Left renal pelvis (tissue), 4 donors: Measurements from ENCODE around the gene ELMOD3. TPM values are rescaled to one million over a fixed set of nuclear protein-coding genes. Genes with fewer than 3 reads are reported as not detected.
"Not testable (repeated sequence)": the region's sequence is repeated elsewhere in the genome, so short reads cannot be mapped to it uniquely, and the experiment has no call there.

ENCODE experiments used
- DNase-seq, 4 donors: peaks; one replicate each; pipeline ENCODE4 v3.0.0-alpha.2; 2013; ENCODE audit warnings: low read depth in 4 of 4, low spot score in 3 of 4
- polyA plus RNA-seq, 4 donors: library from polyadenylated mRNA; unstranded; fragments of 120-200 nt; gene quantifications; one replicate each; pipeline ENCODE4 v1.2.1, GENCODE V29; 2013; ENCODE audit not compliant: insufficient read length in 4 of 4

ELMOD3 gene
- polyA plus RNA-seq, 4 donors = 22.5 to 33.3 (median 24.8) TPM

DNA sequence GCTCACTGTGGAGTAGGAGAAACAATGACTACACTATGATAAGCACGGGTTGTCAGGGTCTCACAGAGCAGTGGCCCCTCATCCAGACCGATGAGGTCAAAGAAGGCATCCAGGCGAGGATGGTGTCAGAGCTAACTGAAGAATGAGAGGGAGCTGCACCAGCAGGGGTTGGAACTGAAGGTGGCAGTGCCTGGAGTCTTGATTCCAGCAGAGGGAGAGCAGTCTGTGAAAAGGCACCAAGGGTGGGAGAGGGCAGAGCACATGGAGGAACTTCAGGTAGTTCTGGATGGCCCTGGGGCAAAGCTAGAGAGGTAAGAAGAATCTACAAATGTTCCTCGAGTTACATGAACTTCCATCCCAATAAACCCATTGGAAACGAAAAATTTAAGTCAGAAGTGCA, 12.6 kb downstream of the ELMOD3 start:
- no peak for DNase-seq

GRCh38 chr2:85368921-85369320, 14.4 kb downstream of the ELMOD3 start:
- no peak for DNase-seq

GRCh38 chr2:85369500-85369899, 14.9 kb downstream of the ELMOD3 start:
- no peak for DNase-seq

DNA sequence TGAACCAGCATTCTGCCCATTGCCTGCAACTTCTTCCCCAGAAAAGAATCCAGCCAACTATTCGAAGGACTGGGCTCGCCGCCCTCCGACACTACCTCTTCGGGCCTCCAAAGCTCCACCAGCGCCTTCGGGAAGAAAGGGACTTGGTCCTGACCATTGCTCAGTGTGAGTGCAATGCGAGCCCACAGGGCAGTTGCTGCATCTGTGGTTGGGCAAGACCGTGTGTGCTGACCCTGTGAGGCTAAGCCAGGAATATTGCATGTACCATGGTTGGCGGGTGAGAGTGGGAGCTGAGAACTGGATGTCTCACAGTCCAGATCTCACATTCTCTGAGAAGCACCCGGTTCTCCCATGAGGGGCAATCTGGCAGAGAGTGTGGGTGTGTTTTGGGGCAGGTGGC, 16.5 kb downstream of the ELMOD3 start:
- no peak for DNase-seq

DNA sequence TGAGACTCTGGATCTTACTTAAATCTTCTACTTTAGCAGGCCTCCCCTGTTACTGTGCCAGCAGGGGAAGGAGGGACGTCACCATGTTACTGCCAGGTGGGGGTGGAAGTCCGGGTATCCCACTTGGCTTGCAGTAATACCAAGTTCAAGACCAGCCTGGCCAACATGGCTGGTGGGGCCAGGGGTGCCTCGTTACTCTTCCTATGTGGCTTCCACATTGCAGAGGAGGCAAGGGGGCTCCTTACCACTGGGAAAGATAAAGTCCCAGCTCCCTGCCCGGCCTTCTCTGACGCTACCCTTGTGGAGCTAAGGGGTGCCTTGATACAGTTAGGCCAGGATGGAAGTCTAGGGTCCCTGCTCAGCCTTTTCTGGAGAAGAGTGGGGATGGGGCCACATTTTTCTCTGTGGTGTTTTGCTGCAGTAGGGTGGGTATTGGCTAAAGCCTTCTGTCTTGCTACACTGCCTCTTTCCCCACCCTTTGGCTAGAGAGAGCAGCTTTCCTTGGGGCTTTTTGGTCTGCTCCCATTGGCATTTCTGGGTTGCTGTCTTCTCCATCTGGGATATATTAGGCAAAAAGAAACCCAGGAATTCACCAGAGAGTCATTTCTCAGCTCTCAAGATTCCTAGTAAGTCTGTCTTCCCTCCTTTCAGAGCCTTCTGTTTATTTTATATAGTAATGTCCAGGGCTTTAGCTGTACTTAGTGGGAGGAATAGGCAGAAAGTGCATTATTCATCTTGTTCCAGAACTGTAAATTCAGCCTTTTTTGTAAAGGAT, 21.9 kb downstream of the ELMOD3 start:
- no peak for DNase-seq

DNA sequence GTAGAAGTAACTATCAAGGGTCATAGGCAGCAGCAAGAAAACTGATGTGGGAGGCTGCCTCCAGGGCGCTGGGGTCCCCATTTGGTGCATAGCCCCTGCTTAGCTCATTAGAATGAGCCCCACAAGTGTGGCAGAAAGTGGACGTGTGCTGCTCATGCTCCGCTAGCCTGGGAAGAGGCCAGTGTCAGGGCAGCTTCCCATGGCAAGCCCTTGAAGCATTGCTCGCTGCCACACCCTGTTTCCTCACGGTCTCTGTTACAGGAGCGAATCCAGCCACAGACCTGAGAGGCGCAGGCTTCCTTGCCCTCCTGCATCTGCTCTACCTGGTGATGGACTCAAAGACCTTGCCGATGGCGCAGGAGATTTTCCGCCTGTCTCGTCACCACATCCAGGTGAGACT, 22.5 kb downstream of the ELMOD3 start:
- no peak for DNase-seq

- no peak for DNase-seq
These were observed 23.7 kb downstream of the ELMOD3 start for GRCh38 chr2:85378257-85378656.

- DNase-seq = no peak
These were observed 25.5 kb downstream of the ELMOD3 start for GRCh38 chr2:85380048-85380447.

- not testable (repeated sequence) for DNase-seq
These were observed 28.6 kb downstream of the ELMOD3 start for GRCh38 chr2:85383151-85383550.

DNA sequence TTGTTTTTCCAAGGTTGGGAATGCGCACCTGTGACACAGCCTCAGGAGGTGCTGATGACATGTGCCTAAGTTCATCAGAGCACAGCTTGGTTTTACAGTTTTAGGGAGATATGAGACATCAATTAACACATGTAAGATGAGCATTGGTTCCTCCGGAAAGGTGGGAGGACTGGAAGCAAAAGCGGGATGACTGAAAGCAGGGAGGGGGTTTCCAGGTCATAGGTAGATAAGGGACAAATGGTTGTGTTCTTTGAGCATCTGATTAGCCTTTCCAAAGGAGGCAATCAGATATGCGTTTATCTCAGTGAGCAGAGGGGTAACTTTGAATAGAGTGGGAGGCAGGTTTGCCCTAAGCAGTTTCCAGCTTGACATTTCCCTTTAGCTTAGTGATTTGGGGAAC, 29.3 kb downstream of the ELMOD3 start:
- no peak for DNase-seq

DNA sequence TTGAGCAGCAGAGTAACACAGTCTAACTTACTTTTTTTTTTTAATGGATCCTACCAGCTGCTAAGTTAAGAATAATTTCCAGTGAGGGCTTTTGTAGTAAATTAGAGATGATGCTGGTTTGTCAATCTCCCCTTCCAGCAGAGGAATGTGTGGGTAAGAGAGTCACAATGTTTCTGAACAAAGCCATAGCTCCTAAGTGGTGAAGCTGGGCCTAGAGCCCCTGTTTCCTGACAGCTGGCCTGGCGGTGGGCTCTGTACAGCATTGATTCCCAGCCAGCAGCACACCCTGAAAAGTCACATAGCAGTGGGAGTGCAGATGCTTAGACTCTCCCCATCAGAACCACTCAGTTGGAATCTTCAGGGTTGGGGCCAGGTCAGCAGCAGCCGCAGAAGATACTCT, 31.2 kb downstream of the ELMOD3 start:
- no peak for DNase-seq

GRCh38 chr2:85387754-85388153, 33.2 kb downstream of the ELMOD3 start:
- DNase-seq = no peak

DNA sequence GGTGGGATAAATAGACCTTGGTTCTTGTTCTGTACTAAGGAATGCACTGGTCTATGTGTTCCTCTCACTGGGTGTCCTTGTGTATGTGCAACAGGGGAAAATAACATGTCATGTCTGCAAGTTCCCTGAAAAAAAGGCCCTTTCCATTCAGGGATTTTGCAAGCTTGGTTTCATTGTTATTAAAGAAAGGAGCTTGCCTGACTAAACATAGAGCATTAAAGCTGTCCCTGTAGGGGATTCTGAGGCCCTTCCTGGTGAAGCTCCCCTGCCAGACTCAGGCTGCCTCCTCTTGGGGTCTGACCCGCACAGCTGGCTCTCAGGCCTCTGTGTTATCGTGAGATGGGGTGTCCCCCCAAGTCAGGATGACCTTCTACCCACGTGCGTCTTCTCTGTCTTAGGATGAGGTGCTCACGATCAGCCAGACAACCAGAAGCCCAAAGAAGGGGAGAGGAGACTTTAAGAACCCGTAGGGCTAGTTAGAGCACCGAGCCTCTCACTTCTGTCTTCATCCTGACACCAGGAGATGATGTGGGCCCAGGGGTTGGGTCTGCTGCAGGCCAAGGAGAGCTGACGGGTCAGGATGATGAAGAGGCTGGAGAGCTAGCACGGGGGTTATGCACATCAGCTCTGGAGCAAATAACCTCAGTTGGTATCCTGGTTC, 34.4 kb downstream of the ELMOD3 start:
- DNase-seq = no peak

DNA sequence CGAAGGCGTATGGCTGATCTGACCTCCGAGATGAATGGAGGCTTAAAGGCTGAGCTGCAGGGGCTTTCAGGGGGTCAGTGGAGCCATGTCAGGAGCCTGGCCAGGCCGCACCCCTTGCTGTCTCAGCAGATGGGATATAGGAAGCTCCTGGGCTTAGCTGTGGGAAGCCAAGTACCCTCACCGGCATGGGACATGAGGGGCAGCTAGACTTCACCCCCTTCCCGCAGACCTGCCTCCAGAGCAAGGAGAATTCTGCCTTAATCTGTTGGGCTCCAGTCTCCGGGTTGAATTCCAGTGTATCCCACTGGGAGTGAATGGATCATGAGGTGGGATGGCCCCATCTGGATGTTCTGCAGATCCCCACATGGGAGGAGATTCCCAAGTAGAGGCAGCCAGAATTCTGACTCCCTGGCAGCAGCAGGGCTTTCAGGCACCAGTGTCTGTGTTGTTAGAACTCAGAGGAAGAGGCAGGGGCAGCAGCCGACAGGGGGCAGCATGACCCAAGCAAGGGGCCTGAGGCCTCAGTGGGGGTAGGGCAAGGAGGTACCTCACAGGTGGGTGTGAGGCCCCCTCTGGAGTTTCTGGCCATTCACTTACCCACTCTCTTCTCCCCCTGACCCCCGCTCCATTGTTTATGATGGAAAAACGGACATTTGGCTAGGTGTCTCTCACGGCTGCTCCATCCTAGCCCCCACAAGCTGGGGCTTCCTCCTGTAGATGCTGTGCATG, 36.5 kb downstream of the ELMOD3 start:
- DNase-seq = no peak

DNA sequence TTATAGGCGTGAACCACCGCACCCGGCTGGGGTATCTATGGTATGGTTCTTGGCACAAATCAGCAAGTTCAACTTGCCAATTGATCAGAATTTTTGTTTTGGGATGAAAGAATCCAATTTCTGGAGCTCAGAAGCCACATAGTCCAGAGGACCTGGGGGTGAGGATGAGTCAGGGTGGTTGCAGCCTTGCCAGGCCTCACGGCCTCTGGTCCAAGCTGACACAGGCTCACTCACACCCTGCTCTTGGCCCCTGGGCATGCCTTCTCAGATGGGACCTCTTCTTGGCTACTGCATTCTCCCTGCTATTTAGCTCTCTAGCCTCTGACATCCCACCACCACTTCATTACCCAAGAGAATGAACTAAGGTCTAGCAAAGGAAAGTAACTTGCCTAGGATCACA, 39.3 kb downstream of the ELMOD3 start:
- no peak for DNase-seq

DNA sequence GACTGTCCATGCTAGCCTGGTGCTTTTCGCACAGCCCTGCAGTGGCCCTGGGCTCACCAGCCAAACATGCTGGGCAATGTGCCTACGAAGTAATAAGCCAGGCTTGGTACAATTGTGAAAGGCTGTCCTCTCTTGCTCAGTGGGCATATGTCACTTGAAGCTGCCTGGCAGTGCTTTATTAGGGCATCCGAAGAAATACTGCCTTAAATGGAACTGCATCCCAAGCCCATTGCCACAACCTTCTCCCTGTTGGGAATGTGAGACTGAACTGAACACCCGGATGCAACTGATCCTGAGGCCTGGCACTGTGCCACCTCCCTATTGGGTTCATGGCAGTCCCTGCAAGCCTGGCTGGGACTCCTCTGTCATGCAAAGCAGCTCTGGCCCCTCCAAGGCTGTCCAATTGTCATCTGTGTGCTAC, 39.7 kb downstream of the ELMOD3 start:
- no peak for DNase-seq

DNA sequence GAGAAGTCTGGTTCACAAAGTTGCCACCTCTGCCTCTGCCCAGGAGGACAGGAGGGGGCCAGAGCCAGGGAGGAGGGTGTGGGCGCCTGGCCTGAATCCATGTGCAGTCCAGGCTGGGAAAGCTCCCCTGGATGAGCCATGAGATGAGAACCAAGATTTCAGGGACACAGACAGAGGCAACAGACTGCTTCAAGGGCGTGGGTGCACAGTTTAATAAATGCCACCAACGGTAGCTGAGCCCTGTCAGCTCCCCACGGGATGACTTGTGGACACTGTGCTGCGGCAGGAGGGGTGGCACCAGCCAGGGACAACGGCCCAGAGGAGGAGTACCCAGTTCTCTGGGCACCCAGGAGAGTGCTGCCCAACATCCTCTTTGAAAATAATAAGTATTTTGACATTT, 40.4 kb downstream of the ELMOD3 start:
- DNase-seq = no peak

GRCh38 chr2:85395912-85396475, 41.4 kb downstream of the ELMOD3 start:
- no peak for DNase-seq

GRCh38 chr2:85396531-85397470, 42.2 kb downstream of the ELMOD3 start:
- DNase-seq = no peak

GRCh38 chr2:85397925-85398331, 43.4 kb downstream of the ELMOD3 start:
- no peak for DNase-seq
